ENCODE results near the gene LHPP. TPM values are rescaled to one million over a fixed set of nuclear protein-coding genes. Genes with fewer than 3 reads are reported as not detected.

The LHPP gene
- total RNA-seq, 4 donors from 2014 or later = 12.3 to 25.0 (median 16.2) TPM

DNA sequence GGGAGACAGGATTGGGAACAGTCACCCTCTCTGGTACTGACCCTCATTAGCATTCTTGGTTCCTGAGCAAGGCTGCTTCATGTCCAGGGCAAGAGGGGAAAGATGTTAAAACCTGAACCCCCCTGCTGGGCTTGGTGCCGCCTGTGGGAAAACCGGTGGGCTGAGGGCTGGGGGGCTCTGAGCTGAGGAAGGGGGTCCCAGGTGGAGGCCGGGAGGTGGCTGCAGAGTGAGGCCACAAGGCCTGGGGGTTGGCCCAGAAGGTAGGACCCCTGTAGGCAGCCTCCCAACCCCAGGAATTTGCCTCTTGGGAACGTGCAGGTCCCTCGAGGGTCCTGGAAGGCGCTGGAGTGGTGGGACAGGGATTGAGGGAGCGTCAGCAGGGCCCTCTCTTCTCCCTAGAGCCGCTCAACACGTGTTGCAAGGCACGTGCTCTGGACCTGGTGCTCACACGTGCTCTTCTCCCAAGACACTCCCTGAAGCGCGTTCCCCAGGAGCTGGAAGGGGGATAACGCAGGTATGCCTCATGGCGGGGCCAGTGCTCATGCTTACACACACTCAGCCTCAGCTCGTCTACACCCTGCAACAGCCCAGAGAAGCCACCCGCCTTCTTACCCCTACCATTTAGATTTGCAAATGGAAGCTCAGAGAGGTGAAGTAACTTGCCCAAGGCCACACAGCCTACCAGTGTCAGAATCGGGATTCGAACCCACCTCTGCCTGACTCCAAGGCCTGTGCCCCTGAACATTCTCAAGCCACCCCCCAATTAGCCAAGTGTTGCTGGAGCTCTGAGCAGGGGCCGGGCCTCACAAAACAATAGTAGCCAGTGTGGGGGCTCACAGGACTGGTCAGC, 64.4 kb downstream of the LHPP start:
- Histone ChIP-seq H3K36me3 (no peaks in the 10 kb centered on the region), H3K4me1 (peaks cover 0 to 49% (median 8%) of the 10 kb centered on the region in 3 donors), H3K9me3 (no peaks in the 10 kb centered on the region), H3K4me3 (no peak overlapping the region), H3K27me3 (no peaks in the 10 kb centered on the region), H3K27ac (peak overlapping the region in 2 of 4 donors; percentile 48 to 59)
- WGBS, 2 donors (ENCODE audit: low coverage in 1 of 2) = 83% methylated on average over 3 of the region's 20 CpGs; no CpG with 5 or more reads in 1 of the 2 donors
- TF ChIP-seq POLR2AphosphoS5 (IDR thresholded peaks at IDR 0.05) (no peak), POLR2A (IDR thresholded peaks at IDR 0.05) (no peak), EP300 (IDR thresholded peaks at IDR 0.05) (no peak)
- TF ChIP-seq, protein P1, sequence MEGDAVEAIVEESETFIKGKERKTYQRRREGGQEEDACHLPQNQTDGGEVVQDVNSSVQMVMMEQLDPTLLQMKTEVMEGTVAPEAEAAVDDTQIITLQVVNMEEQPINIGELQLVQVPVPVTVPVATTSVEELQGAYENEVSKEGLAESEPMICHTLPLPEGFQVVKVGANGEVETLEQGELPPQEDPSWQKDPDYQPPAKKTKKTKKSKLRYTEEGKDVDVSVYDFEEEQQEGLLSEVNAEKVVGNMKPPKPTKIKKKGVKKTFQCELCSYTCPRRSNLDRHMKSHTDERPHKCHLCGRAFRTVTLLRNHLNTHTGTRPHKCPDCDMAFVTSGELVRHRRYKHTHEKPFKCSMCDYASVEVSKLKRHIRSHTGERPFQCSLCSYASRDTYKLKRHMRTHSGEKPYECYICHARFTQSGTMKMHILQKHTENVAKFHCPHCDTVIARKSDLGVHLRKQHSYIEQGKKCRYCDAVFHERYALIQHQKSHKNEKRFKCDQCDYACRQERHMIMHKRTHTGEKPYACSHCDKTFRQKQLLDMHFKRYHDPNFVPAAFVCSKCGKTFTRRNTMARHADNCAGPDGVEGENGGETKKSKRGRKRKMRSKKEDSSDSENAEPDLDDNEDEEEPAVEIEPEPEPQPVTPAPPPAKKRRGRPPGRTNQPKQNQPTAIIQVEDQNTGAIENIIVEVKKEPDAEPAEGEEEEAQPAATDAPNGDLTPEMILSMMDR (IDR thresholded peaks at IDR 0.05) = no peak
- ATAC-seq = no peak

DNA sequence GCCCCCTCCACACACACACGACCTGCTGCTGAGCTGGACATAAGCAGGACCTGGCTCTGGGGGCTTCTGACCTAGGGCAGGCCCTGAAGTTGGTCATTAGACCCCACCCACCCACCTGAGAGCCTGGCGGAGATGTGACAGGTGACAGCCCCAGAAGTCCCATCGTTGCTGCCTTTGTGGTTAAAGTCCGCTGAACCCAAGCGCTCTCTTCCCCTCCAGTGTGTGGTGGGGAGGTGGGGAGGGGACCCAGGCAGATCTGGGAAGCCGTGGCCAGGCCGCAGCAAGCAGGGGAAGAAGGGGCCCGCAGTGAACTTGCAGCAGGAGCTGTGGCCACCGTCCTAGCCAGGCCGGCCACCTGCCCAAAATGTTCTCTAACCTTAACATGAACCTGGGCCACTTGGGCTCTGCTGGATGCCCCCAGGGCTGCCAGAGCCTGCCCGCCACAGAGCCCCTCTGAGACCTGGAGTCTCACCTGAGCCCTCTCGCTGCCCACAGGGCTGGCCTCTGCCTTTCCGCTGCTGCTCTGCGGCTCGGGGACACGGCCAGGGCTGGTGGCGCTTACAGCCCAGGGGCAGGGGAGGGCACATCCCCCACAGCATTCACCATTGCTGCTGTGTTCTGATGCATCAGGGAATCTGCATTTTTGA, 65.1 kb downstream of the LHPP start:
- Histone ChIP-seq H3K27me3 (no peaks in the 10 kb centered on the region), H3K36me3 (no peaks in the 10 kb centered on the region), H3K27ac (no peak overlapping the region), H3K4me1 (peaks cover 0 to 49% (median 8%) of the 10 kb centered on the region in 3 donors), H3K4me3 (no peak overlapping the region), H3K9me3 (no peaks in the 10 kb centered on the region)
- TF ChIP-seq, protein P1 (IDR thresholded peaks at IDR 0.05) = no peak
- TF ChIP-seq POLR2A (IDR thresholded peaks at IDR 0.05) (no peak), EP300 (IDR thresholded peaks at IDR 0.05) (no peak)
- WGBS, 2 donors (ENCODE audit: low coverage in 1 of 2) = no CpG with 5 or more reads among the region's 17 CpGs
- no peak for ATAC-seq

DNA sequence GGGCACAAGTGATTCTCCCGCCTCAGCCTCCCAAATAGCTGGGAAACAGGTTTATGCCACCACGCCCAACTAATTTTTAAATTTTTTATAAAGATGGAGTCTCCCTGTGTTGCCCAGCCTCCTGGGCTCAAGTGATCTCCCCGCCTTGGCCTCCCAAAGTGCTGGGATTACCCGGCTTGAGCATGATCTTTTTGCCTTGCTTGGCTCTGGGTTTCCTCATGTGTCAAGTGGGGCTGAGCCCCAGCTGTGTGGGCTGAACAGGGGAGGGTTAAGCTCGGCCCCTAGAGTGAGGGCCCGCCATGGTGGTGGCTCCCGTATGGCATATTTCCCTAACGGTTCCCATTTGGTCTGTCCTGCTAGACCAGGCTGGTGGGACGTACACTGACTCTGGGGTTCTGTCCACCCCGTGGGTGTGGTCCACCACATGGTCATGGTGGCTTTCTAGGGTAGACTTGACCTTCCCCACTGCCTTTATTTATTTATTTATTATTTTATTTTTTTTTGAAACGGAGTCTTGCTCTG, 66.3 kb downstream of the LHPP start:
- H3K27ac ChIP-seq = no peak overlapping the region
- ATAC-seq = no peak
- TF ChIP-seq POLR2AphosphoS5 (IDR thresholded peaks at IDR 0.05) (no peak), EP300 (IDR thresholded peaks at IDR 0.05) (no peak), POLR2A (IDR thresholded peaks at IDR 0.05) (no peak)
- TF ChIP-seq, protein P1 (IDR thresholded peaks at IDR 0.05) = no peak

DNA sequence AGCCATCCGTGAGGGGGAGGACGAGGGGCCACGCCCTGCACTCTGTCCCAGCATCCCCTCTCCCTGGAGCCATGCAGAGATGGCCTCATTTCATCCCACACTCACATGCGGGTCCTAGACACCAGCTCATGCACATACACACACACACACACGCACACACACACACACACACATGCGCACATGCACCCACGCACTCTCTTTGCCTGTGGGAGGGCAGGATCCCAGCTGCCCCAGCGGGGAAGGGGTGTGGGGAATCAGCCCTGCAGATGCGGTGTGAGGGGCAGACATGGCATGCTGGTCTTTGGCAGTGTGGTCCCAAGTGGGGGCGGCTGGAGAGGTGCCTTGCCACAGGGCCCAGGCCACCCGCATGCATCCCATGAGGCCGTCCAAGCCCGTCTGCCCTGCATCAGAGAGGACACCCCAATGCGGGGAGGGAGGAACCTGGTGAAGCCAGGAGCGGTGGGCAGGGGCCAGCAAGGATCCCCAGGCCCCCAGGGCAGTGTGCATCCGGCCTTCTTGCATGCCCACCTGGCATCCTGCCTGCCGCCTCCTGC, 68.1 kb downstream of the LHPP start:
- Histone ChIP-seq H3K27me3 (no peaks in the 10 kb centered on the region), H3K36me3 (no peaks in the 10 kb centered on the region), H3K9me3 (no peaks in the 10 kb centered on the region), H3K27ac (no peak overlapping the region), H3K4me3 (no peak overlapping the region), H3K4me1 (peaks cover 0 to 20% (median 0%) of the 10 kb centered on the region in 3 donors)
- 0 to 62% methylated on average over 1 to 7 of the region's 17 CpGs for WGBS, 2 donors (ENCODE audit: low coverage in 1 of 2)
- TF ChIP-seq, protein P1 (IDR thresholded peaks at IDR 0.05) = no peak
- TF ChIP-seq POLR2A (IDR thresholded peaks at IDR 0.05) (no peak), EP300 (IDR thresholded peaks at IDR 0.05) (no peak), POLR2AphosphoS5 (IDR thresholded peaks at IDR 0.05) (no peak)
- ATAC-seq = no peak

More for the DNA sequence above, 66.3 kb downstream of the LHPP start:
- Histone ChIP-seq H3K36me3 (no peaks in the 10 kb centered on the region), H3K27me3 (no peaks in the 10 kb centered on the region), H3K4me1 (peaks cover 0 to 39% (median 6%) of the 10 kb centered on the region in 3 donors), H3K9me3 (no peaks in the 10 kb centered on the region), H3K4me3 (no peak overlapping the region)
- WGBS, 2 donors (ENCODE audit: low coverage in 1 of 2) = 94% methylated on average over 5 of the region's 11 CpGs; no CpG with 5 or more reads in 1 of the 2 donors
